IMR-90 (cell line): ENCODE data around the gene LMO2. TPM values are rescaled to one million over a fixed set of nuclear protein-coding genes. Genes with fewer than 3 reads are reported as not detected.
A peak's percentile ranks its signal among the peaks of the same experiment; 100 is the strongest.

Experiments used
- ATAC-seq: fragments of 200-7000 bp; cut with Tn5 transposase; 2 replicates; pipeline ENCODE4 v1.9.1; 2020; ENCODE audit warnings: low read depth, mild to moderate bottlenecking, moderate library complexity
- BruUV-seq: library from RNA; stranded (reverse); fragments of 400-500 nt; replicated peaks from 2 replicates; lab custom pipeline; 2021; lab: Mats Ljungman, UMichigan
- CTCF ChIA-PET: fragments of 300-600 bp; formaldehyde crosslinking; extraction: SDS; loops from one replicate; lab custom pipeline; 2021; ENCODE audit warnings: antibody characterized with exemption; lab: Yijun Ruan, JAX
- POLR2A ChIA-PET: fragments of 300-600 bp; sonication (Branson Sonifier 250); formaldehyde crosslinking; loops from one replicate; lab custom pipeline; 2022; ENCODE audit warnings: antibody characterized with exemption; ENCODE audit not compliant: unreplicated experiment; lab: Charles Lee
- DNase-seq: peaks from one replicate; pipeline ENCODE4 v3.0.0; 2013
- H2AFZ ChIP-seq: replicated peaks from 2 replicates; pipeline ENCODE3; 2013; ENCODE audit warnings: low read length, mild to moderate bottlenecking; ENCODE audit not compliant: poor library complexity
- H2AK5ac ChIP-seq: 2 replicates; pipeline ENCODE4 v1.6.1; 2013; ENCODE audit warnings: low read depth, low read length, inconsistent platforms
- H2AK9ac ChIP-seq: replicated peaks from 2 replicates; pipeline ENCODE3; 2013; ENCODE audit warnings: mild to moderate bottlenecking, low read depth, low read length, moderate library complexity; ENCODE audit not compliant: poor library complexity
- H2BK120ac ChIP-seq: 2 replicates; pipeline ENCODE4 v1.6.1; 2013; ENCODE audit warnings: low read depth, low read length, inconsistent platforms
- H2BK15ac ChIP-seq: 3 replicates; pipeline ENCODE4 v1.6.1; 2013; ENCODE audit warnings: low read depth, low read length, inconsistent platforms
- H2BK20ac ChIP-seq: 2 replicates; pipeline ENCODE4 v1.6.1; 2013; ENCODE audit warnings: low read depth, mild to moderate bottlenecking, inconsistent platforms, low read length, moderate library complexity
- H2BK5ac ChIP-seq: 2 replicates; pipeline ENCODE4 v1.6.1; 2013; ENCODE audit warnings: mild to moderate bottlenecking, low read depth, low read length, inconsistent platforms; ENCODE audit not compliant: poor library complexity, severe bottlenecking
- H3K14ac ChIP-seq: replicated peaks from 2 replicates; pipeline ENCODE4 v1.6.1; 2013; ENCODE audit warnings: low read depth, low read length, inconsistent platforms
- H3K18ac ChIP-seq: 2 replicates; pipeline ENCODE4 v1.6.1; 2013; ENCODE audit warnings: low read depth, low read length, control low read depth
- H3K23ac ChIP-seq: 2 replicates; pipeline ENCODE4 v1.6.1; 2013; ENCODE audit warnings: low read depth, low read length, inconsistent platforms
- H3K27ac ChIP-seq: 2 replicates; pipeline ENCODE4 v1.5.1; 2013; ENCODE audit warnings: mild to moderate bottlenecking, control low read depth, low read length; ENCODE audit not compliant: insufficient read depth
- H3K27me3 ChIP-seq: 2 replicates; pipeline ENCODE4 v1.6.1; 2013; ENCODE audit warnings: low read length; ENCODE audit not compliant: control insufficient read depth, insufficient read depth
- H3K36me3 ChIP-seq: 2 replicates; pipeline ENCODE4 v1.6.1; 2013; ENCODE audit warnings: low read length, mixed read lengths; ENCODE audit not compliant: control insufficient read depth, insufficient read depth
- H3K4ac ChIP-seq: 2 replicates; pipeline ENCODE4 v1.6.1; 2013; ENCODE audit warnings: low read depth, low read length, inconsistent platforms
- H3K4me1 ChIP-seq: 2 replicates; pipeline ENCODE4 v1.6.1; 2013; ENCODE audit warnings: low read length, mixed read lengths; ENCODE audit not compliant: control insufficient read depth, insufficient read depth
- H3K4me2 ChIP-seq: 2 replicates; pipeline ENCODE4 v1.6.1; 2013; ENCODE audit warnings: low read depth, mild to moderate bottlenecking, control low read depth, low read length, moderate library complexity
- H3K4me3 ChIP-seq: 2 replicates; pipeline ENCODE4 v1.5.1; 2013; ENCODE audit warnings: low read depth, mild to moderate bottlenecking, control low read depth, low read length, moderate library complexity; ENCODE audit not compliant: insufficient read depth
- H3K56ac ChIP-seq: 2 replicates; pipeline ENCODE4 v1.6.1; 2013; ENCODE audit warnings: low read length, inconsistent platforms; ENCODE audit not compliant: insufficient read depth; ENCODE audit errors: extremely low read depth
- H3K79me1 ChIP-seq, 2 experiments: 2 replicates each; pipeline ENCODE4 v1.6.1; 2013; ENCODE audit warnings: low read length in 2 of 2, inconsistent platforms in 1 of 2, low read depth in 1 of 2
- H3K9ac ChIP-seq: 2 replicates; pipeline ENCODE4 v1.6.1; 2013; ENCODE audit warnings: low read depth, low read length, control low read depth
- H3K9me1 ChIP-seq: 2 replicates; pipeline ENCODE4 v1.6.1; 2013; ENCODE audit warnings: low read length, inconsistent platforms; ENCODE audit not compliant: insufficient read depth
- H3K9me3 ChIP-seq: 2 replicates; pipeline ENCODE4 v1.6.1; 2013; ENCODE audit warnings: low read length; ENCODE audit not compliant: control insufficient read depth, insufficient read depth
- H4K20me1 ChIP-seq: 2 replicates; pipeline ENCODE4 v1.6.1; 2013; ENCODE audit warnings: low read length, inconsistent platforms; ENCODE audit not compliant: insufficient read depth
- H4K5ac ChIP-seq: 2 replicates; pipeline ENCODE4 v1.6.1; 2013; ENCODE audit warnings: mild to moderate bottlenecking, low read depth, low read length, control low read depth
- H4K8ac ChIP-seq, 2 experiments: 2 replicates each; pipeline ENCODE4 v1.6.1; 2013; ENCODE audit warnings: low read depth in 2 of 2, low read length in 2 of 2, control low read depth in 1 of 2, inconsistent platforms in 1 of 2
- H4K91ac ChIP-seq: 2 replicates; pipeline ENCODE4 v1.6.1; 2013; ENCODE audit warnings: low read depth, low read length, inconsistent platforms; ENCODE audit not compliant: insufficient read depth
- CTCF ChIP-seq: conservative IDR thresholded peaks from 2 replicates; pipeline ENCODE4 v1.5.1; 2012; ENCODE audit warnings: mild to moderate bottlenecking, low read depth, low read length, improper control_type of control experiment
- NFE2L2 ChIP-seq: fragments of 150-350 bp; IDR thresholded peaks from 2 replicates; pipeline ENCODE4 v1.6.1; 2016; ENCODE audit warnings: low read depth, mild to moderate bottlenecking, low read length
- RAD21 ChIP-seq: IDR thresholded peaks from 2 replicates; pipeline ENCODE4 v1.6.1; 2012; ENCODE audit warnings: low read length, improper control_type of control experiment
- SMC3 ChIP-seq: fragments of 150-350 bp; IDR thresholded peaks from 2 replicates; pipeline ENCODE4 v1.6.1; 2016; ENCODE audit warnings: low read depth, mild to moderate bottlenecking, antibody characterized with exemption, low read length, moderate library complexity
- WGBS, 2 experiments: methylation state at CpG; one replicate each; pipeline versions ENCODE4 v1.1.5 to v1.1.7; 2013; ENCODE audit warnings: missing lambda C conversion rate in 2 of 2; ENCODE audit not compliant: insufficient read length in 1 of 2; ENCODE audit errors: extremely low coverage in 2 of 2; 5-methylcytosine and 5-hydroxymethylcytosine counted together
- dilution Hi-C: fragments of 300-500 bp; cut with HindIII; formaldehyde crosslinking; loops from one replicate; pipeline ENCODE4 v1.14.3; 2018; ENCODE audit warnings: low sequenced_read_pairs; ENCODE audit not compliant: unreplicated experiment
- in situ Hi-C: fragments of 300-500 bp; cut with MboI; formaldehyde crosslinking; loops from 3 replicates; pipeline ENCODE4 v1.14.3; 2019; ENCODE audit warnings: low sequenced_read_pairs, inconsistent platforms, mixed read lengths
- intact Hi-C: fragments of 100-400 bp; cut with micrococcal nuclease; formaldehyde crosslinking; loops from 2 replicates; pipeline ENCODE4 v1.10.0; 2022
- polyA plus RNA-seq, 3 experiments: library from polyadenylated mRNA; depleted of rRNA; stranded (reverse); fragments of >200 nt; gene quantifications; 2 replicates each; pipeline ENCODE4 v1.2.3, GENCODE V29; 2012; ENCODE audit warnings: low replicate concordance in 1 of 3
- total RNA-seq: library from RNA; depleted of rRNA; stranded (reverse); fragments of >200 nt; gene quantifications from 2 replicates; pipeline ENCODE4 v1.2.3, GENCODE V29; 2012

The LMO2 gene
- total and polyA plus RNA-seq, 2 of the 4 experiments (the other 2 are of a cell fraction) = not detected

GRCh38 chr11:33857933-33858371 lies 33.9 kb downstream of the LMO2 start:
- Histone ChIP-seq H2BK15ac (no peak overlapping the region), H2AK5ac (no peak overlapping the region), H3K79me1 (no peaks in the 10 kb centered on the region), H3K27ac (no peak overlapping the region), H3K4me3 (no peak overlapping the region), H3K23ac (no peak overlapping the region), H3K4me2 (no peak overlapping the region), H4K5ac (no peak overlapping the region), H4K8ac (no peak overlapping the region), H2BK5ac (no peak overlapping the region), H3K9ac (no peak overlapping the region), H3K27me3 (peaks cover 60% of the 10 kb centered on the region), H3K56ac (no peak overlapping the region), H3K4me1 (no peaks in the 10 kb centered on the region), H2AK9ac (no peak overlapping the region), H2AFZ (peak overlapping the region; percentile 2), H4K20me1 (0 out of 2 replicates have a peak, but pooled peaks cover 3% of the 10 kb centered on the region), H3K14ac (no peak overlapping the region), H3K18ac (no peak overlapping the region), H4K91ac (no peak overlapping the region), H3K9me3 (no peaks in the 10 kb centered on the region), H3K9me1 (no peaks in the 10 kb centered on the region), H3K36me3 (no peaks in the 10 kb centered on the region), H2BK20ac (no peak overlapping the region), H3K4ac (no peak overlapping the region), H2BK120ac (no peak overlapping the region)
- no TSS peak for BruUV-seq
- TF ChIP-seq SMC3 = peak; percentile 88
- TF ChIP-seq CTCF = peak; percentile 84
- TF ChIP-seq RAD21 = peak; percentile 81
- no peak for TF ChIP-seq NFE2L2
- DNase-seq (peak; percentile 54), ATAC-seq (peak; percentile 87)
- in situ Hi-C loops (no loop called here), intact Hi-C loops (loop anchor here (1.0 to 5.0 kb wide), 3 partner anchors 113 to 499 kb away; partner anchors contain the start of gene ABTB2), dilution Hi-C loops (no loop called here)
- 3% methylated on average over 7 of the region's 10 CpGs; no CpG with 5 or more reads in 1 of the 2 experiments for WGBS, 2 experiments
- ChIA-PET CTCF (interaction anchor here (0.5 to 1.5 kb wide), 8 partner anchors 9 to 222 kb away, joined by 3 to 10 read pairs (median 4); no protein-coding TSS in a partner anchor), POLR2A (interaction anchor here (1.1 kb wide), 1 partner anchor 12 kb away, joined by 4 read pairs; no protein-coding TSS in a partner anchor)
